CD4-positive, alpha-beta T cell treated with Interleukin-15 for 1 hour (primary cell): ENCODE measurements around the gene LITAF.

ENCODE experiments used
- DNase-seq: peaks from one replicate; pipeline ENCODE4 v3.0.0-alpha.2; 2020

Gene LITAF

DNA sequence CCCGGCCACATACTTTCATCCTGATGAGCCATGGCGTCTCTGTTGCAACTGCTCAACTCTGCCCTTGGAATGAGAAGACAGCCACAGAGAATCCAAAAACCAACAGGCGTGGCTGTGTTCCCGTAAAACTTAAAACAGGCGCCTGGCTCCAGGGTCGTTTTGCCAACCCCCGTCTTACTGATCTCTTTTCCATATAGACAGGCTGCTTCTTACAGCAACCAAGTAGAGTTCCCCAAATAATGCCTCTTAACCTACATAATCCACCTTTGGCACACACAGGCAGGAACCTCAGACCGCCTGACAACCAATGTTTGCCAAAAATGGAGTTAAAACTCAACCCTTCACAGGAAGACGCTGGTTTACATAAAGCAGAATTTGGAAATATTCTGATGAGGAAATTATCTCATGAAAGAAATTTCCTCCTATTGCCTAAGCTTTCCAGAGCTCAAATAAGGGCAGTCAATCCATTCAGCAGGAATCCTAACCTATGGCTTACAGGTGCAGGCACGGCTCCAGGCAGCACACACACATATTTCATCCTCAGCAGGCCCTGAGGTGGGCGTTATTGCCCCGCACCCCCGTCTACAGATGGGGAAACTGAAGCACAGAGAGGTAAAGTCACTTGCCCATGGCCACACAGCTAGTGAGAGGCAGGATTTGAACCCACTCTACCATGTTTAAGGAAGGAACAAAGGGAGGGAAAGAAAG lies 35.8 kb downstream of the LITAF start:
- DNase-seq, result no peak

DNA sequence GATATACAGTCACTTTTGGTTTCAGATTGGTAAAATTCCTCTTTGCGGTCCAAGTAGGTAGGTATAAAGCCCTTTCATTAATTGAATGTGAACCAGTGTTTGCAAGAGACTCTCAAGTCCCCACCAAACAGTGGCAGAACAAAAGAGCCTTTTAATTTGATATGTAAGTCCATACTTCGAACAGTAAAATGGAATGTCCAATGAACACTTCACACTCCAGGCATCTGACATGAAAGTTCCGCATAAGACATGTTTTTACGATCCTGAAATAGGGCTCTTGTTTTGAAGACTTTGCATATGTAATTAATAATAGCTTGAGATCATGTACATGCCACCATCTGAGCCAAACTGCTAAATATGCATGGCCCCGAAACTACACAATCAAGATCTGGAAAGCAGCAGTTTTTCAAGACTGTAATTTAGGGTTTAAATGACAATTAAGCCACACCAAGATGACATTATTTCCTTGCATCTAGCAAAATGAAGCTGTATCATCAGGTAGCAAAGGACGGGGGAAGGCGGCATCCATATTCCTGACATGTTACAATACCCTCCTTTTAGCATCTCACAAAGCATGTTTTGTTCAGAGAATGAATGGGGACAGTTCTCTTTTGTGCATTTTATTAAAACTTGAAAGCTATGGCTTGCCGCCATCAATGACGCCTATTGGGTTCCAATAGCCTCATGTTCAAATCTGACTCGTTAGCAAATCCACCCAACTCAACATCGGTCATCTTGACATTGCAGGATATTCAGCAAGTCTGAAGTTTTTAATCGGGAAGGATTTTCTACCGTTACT lies 39.4 kb downstream of the LITAF start:
- DNase-seq, result no peak

DNA sequence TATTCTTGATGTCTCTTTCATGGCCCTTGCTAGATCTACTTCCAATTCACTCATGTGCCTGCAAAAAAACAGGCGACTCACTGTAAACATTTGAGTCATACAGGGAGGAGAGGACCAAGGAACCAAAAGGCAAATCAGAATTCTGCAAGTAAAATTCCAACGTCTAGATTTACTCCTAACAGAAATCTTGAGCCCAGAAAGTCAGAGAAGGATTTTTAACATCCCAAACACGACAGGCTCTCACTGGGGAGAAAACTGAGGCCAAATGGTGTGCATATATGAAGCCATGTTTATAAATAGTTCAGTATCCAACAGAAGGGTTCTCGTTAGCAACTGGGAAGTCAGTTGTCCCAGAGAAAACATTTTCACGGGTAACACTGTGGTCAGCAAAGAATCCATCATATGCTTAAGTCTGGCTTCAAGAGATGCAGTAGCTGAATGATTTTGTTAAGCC lies 40.1 kb downstream of the LITAF start:
- no peak for DNase-seq

DNA sequence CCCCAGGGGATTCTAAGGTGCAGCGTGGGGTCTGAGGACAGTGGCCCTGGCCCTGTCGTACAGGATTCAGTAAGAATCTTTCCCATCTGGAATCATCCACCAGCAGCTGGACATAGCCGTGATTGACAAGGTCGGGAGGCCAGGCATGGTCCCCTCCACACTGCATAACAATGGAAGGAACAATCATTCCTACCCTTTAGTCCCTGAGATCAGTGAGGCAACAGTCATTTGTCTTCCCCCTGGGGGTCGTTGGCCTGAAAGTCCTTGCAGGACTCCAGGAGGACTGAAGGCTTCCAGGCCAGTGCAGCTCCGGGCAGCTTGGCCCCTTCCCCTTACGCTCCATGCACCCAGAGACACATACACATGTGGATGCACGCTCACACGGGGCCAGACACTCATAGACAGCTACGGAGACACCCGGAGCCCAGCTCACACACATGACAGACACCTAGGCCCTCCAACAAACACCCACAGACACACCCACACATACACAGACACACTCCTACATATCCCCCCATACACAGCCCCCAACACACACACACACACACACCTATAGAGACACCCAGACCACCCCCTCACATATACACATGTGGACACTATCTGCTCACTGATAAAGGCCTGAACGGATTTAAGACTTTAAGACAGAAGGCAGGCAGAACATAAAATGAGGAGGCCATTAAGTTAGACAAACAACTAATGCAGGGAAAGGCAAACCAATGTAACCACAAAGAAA lies 42.9 kb downstream of the LITAF start:
- no peak for DNase-seq

- DNase-seq, result no peak
Observed at GRCh38 chr16:11542069-11542744, 44.5 kb downstream of the LITAF start.

GRCh38 chr16:11539641-11540050 lies 47.1 kb downstream of the LITAF start:
- DNase-seq, result no peak

- no peak for DNase-seq
Observed at GRCh38 chr16:11538880-11539279, 47.8 kb downstream of the LITAF start.

- DNase-seq, result no peak
Observed at GRCh38 chr16:11536104-11536866, 50.4 kb downstream of the LITAF start.

DNA sequence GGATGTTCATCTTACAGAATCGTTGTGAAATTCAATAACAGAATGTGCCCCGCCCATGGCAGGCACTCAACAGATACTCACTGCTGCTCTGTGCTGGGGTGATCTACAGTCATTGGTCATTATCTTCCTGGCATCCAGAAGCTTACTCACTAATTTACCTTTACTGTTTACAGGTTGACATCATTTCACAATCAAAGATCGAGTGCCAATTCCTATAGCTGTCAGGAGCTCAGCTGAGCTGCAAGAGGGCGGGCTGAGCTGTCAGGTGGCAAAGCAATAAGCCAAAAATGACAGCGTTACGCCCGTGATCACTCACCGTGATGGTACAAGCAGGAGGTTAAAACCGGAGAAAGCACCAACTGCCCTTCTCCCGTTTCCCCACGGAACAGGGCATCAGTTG lies 51.2 kb downstream of the LITAF start:
- no peak for DNase-seq

GRCh38 chr16:11534262-11534661 lies 52.5 kb downstream of the LITAF start:
- no peak for DNase-seq

DNA sequence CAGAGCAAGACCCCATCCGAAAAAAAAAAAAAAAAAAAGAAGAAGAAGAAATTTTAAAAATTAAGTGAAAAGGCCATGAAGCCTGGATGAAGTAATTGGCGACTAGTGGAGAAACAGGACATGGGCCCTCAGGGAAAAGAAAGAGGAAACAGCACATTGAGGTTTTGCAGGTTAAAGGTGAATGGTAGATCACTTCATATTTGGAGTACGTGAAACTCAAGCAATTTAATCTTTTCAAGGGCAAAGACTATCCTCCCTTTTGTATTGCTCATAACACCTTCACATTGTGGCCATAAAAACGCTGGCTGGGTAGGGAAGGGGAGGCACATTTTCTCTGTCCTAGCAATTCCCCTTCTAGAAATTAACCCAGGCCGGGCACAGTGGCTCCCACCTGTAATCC lies 53.1 kb downstream of the LITAF start:
- DNase-seq, result no peak

DNA sequence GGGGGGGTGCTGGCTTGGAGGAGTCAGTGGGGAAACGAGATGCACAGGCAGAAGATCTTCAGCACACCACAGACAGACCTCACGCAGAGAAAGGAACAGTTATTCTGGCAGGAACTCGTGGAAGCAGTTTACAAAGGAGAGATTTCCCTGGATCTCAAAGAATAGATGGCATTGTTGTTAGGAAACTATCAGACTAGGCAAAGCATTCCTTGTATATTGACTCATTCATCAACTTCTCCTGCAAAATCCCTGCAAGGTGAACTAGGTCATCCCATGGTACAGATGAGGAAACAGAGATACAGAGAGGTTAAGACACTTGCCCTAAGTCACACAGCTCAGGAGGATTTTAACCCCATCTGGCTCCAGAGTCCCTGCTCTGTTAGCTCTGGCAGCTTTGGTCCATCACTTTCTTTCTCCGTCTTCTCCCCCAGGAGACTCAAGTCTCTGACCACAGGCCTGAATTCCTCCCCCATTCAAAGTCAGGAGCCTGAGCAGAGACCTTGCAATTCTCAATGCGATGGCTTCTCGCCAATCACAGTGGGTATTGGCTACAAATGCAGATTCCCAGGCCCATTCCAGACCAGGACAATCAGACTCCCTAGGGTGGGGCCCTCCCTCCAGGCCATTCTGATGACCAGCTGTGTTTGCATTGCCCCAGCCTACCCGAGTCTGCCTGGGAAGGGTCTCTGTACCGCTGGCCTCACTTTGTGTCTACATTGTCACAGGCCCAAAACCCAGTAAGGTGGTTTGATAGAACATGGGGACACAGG lies 56.4 kb downstream of the LITAF start:
- DNase-seq, result no peak

DNA sequence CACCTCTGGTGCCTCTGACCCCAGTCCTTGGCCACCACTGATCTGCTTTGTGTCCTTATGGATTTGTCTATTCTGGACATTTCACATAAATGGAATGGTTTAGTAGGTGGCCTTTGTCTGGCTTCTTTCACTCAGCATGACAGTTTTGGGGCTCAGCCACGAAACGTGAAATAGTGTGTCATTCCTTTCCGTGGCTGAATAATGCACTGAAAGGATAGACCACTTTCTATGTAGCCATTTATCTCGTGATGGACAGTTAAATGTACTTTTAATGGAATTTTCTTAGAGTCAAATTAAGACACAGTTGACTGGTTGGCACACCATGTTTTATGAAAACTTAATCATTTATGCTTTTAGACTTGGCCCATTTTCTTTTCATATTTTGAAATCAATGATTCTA lies 57.4 kb downstream of the LITAF start:
- no peak for DNase-seq

- no peak for DNase-seq
Observed at GRCh38 chr16:11528053-11528452, 58.7 kb downstream of the LITAF start.

GRCh38 chr16:11526655-11527350 lies 59.9 kb downstream of the LITAF start:
- no peak for DNase-seq

DNA sequence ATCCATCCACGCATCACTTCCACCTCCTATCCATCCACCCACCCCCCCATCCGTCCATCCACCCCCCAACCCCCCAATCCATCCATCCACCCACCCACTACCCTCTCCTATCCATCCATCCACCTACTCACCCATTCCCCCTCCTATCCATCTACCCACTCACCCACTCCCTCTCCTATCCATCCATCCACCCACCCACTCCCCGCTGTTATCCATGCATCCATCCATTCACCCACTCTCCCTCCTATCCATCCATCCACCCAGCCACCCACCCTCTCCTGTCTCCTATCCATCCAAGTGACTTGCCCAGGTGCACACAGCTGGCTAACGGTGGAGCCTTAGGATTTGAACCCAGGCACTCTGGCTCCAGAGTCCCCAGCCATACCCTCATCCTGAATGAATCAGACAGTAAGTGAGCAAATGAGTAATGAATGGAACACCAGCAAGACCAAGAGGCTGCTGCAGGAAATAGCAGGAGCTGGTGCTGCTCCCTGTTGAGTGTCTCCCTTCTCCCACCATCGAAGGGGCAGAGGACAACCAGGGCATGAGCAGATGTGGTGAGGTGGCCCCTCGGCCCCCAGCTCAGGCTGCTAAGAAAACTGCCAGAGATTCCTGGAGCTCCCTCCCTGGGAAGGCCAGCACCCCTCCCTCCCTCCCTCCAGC lies 62.5 kb downstream of the LITAF start:
- no peak for DNase-seq

DNA sequence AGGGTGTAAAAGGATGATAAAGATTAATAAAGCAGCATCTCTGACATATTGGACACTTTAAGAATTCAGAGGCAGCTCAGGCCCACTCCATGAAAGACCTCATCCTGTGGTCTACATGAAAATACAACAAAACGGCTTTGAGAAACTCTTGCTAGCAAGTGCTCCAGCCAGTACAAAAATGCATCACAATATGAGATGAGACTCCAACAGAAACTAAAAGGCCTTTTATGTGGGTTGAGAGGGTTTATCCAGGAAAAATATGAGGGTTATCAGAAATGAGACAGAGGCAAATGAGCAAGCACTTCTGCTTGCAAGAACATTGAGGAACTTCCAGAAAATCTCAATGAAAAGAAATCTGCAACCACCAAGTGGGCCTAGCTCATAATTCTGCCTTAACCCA lies 65.7 kb downstream of the LITAF start:
- no peak for DNase-seq

- no peak for DNase-seq
Observed at GRCh38 chr16:11520442-11520841, 66.3 kb downstream of the LITAF start.

GRCh38 chr16:11517961-11518360 lies 68.8 kb downstream of the LITAF start:
- DNase-seq, result no peak
